HG02973 (cell line): ENCODE data around the gene POP5.
"Not testable (repeated sequence)": the region's sequence is repeated elsewhere in the genome, so short reads cannot be mapped to it uniquely, and the experiment has no call there.

ENCODE experiments used
- ATAC-seq: cut with Tn5 transposase; IDR thresholded peaks from one replicate; pipeline ENCODE4 v1.9.1; 2021; ENCODE audit warnings: moderate library complexity; ENCODE audit not compliant: unreplicated experiment

POP5 gene

GRCh38 chr12:120580787-120581723 lies at the start of gene POP5:
TSS of gene POP5 (minus strand) at chr12:120581402. CDS start at chr12:120581362, 40 bp downstream.
- peak; percentile 88 for ATAC-seq

- no peak for ATAC-seq
Observed at GRCh38 chr12:120630104-120630892, 49.1 kb upstream of the POP5 start.

- no peak for ATAC-seq
Observed at GRCh38 chr12:120628919-120629318, 47.7 kb upstream of the POP5 start.

- ATAC-seq, result no peak
Observed at GRCh38 chr12:120625557-120626419, 44.6 kb upstream of the POP5 start.

GRCh38 chr12:120620624-120621023 lies 39.4 kb upstream of the POP5 start:
- ATAC-seq, result no peak

GRCh38 chr12:120618954-120619615 lies 37.9 kb upstream of the POP5 start:
- ATAC-seq, result no peak

GRCh38 chr12:120617767-120618166 lies 36.6 kb upstream of the POP5 start:
- ATAC-seq, result not testable (repeated sequence)

- ATAC-seq, result not testable (repeated sequence)
Observed at GRCh38 chr12:120617193-120617592, 36.0 kb upstream of the POP5 start.

GRCh38 chr12:120614848-120615247 lies 33.6 kb upstream of the POP5 start:
- ATAC-seq, result no peak

- ATAC-seq, result not testable (repeated sequence)
Observed at GRCh38 chr12:120611534-120611933, 30.3 kb upstream of the POP5 start.

GRCh38 chr12:120610560-120610959 lies 29.4 kb upstream of the POP5 start:
- no peak for ATAC-seq

GRCh38 chr12:120602416-120602815 lies 21.2 kb upstream of the POP5 start:
- not testable (repeated sequence) for ATAC-seq

- no peak for ATAC-seq
Observed at GRCh38 chr12:120599672-120600552, 18.7 kb upstream of the POP5 start.

- ATAC-seq, result no peak
Observed at GRCh38 chr12:120598674-120599463, 17.7 kb upstream of the POP5 start.

GRCh38 chr12:120597861-120598260 lies 16.7 kb upstream of the POP5 start:
- ATAC-seq, result no peak

GRCh38 chr12:120596901-120597300 lies 15.7 kb upstream of the POP5 start:
- no peak for ATAC-seq

GRCh38 chr12:120592121-120593049 lies 11.2 kb upstream of the POP5 start:
- no peak for ATAC-seq
